ENCODE data around the gene ACVR2A.
A peak's percentile ranks its signal among the peaks of the same experiment; 100 is the strongest.

ACVR2A gene

DNA sequence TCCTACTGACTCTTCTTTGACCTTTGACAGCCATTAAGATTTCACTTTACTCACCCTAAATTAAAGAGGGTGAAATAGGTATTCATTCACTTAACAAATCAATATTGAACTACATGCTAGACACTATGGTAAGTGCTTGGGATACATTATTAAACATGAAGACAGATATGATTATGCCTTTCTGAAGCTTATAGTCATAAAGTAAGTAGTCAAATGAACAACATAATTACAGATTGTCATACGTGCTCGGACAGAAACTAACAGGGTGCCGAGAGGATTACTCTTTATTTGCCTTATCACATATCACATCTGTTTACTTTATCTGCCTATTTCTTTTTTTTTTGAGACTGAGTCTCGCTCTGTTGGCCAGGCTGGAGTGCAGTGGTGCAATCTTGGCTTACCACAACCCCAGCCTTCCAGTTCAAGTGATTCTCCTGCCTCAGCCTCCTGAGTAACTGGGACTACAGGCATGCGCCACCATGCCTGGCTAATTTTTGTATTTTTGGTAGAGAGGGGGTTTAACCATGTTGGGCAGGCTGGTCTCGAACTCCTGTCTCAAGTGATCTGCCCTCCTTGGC, 9.8 kb downstream of the ACVR2A start:
- DNase-seq (ENCODE audit: low read depth in 3 of 3, low spot score in 1 of 3): no peak

DNA sequence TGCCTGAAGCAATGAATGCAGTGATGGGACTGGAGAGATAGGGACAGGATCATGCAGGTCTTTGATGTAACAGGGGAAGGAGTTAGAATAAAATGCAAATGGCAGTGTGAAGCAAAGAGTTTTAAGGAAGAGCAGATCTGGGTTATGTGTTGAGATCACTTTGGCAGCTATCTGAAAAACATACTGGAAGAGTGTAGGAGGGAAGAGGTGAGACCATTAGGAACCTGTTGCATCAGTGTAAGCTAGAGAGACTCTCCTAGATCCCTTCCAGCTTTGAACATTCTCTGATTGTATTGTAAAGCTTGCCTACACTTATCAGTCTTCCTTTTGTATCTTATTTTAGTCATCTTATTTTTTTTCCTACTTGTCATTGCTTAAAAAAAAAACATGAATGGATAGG, 10.5 kb downstream of the ACVR2A start:
- no peak for DNase-seq (ENCODE audit: low read depth in 3 of 3, low spot score in 1 of 3)

DNA sequence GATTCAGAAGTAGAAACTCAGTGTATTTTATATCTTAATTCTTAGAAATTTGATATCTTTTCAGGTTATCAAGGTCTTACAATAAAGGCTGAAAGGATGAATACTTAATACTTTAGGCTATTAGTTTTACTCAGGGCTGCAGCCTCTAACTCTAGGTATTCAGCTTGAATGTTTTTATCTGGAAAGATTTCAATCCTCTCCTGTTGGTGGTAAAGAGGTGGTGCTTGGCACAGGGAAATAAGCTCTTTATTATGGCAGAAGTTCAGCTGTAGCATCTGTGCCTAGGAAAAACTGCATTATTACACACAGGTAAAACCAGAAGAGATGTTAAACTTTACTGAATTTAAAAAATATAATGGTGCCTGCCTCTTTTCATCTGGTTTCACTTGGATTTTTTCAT, 11.1 kb downstream of the ACVR2A start:
- no peak for DNase-seq (ENCODE audit: low read depth in 3 of 3, low spot score in 1 of 3)

DNA sequence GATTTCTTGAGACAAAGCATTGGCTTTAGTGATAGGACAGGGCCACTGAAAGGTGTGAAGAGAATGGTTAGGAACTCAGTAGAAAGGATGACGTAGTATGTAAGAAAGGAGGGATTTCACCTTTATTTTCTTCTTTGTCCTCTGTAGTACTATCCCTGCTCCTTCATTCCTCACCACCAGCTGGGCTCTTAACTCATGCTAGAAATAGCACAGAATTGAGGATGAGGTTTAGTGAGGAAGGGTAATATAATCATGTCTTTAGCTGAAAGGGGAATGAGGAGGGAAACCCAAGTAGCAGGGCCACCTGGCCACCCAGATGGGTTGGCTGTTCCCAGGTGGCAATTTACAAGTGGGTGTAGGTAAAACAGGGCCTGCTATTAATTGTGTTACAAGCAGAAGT, 15.2 kb downstream of the ACVR2A start:
- DNase-seq (ENCODE audit: low read depth in 3 of 3, low spot score in 1 of 3): no peak

DNA sequence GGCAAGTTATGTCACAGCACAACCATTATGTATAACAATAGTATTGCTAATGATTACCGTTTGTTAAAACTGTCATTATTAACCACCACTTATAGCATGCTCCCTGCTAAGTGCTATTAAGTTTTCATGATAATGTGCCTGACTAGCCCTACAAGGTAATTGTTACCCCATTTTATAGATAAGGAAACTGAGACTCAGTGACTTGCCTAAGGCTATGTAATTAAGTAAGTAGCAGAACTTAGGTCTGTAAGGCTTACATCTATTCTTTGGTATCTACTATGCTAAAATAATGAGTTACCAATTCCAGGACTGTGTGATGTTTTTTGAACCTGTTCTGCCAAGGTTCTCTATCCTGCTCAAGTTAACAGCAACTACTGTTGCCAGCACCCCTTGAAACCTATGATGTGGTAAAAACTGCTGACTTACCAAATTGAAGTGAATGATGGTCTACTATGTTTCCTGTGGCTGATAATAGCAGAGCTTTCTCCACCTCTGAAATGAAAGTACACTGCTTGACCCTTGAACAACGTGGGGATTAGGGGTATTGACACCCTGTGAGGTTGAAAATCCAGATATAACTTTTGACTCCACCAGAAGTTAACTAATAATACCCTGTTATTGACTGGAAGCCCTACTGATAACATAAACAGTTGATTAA, 18.2 kb downstream of the ACVR2A start:
- DNase-seq (ENCODE audit: low read depth in 3 of 3, low spot score in 1 of 3): no peak

DNA sequence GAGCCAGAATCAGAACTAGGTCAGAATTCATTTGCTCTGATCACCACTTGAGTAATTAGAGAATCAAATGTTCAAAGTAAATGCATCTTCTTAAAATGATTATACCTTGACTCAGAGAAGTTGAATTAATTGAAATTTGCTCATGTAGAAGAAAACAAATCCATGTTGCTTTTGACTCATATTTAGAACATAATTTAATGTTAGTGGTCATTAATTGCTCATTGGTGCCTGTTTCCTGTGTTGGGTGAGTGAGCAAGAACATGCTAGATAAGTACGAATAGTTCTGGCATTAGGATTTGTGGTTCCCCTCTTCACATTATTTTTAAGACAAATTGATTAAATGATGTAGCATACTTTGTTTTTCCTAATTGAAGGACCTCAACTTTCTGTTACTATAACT, 19.0 kb downstream of the ACVR2A start:
- no peak for DNase-seq (ENCODE audit: low read depth in 3 of 3, low spot score in 1 of 3)

DNA sequence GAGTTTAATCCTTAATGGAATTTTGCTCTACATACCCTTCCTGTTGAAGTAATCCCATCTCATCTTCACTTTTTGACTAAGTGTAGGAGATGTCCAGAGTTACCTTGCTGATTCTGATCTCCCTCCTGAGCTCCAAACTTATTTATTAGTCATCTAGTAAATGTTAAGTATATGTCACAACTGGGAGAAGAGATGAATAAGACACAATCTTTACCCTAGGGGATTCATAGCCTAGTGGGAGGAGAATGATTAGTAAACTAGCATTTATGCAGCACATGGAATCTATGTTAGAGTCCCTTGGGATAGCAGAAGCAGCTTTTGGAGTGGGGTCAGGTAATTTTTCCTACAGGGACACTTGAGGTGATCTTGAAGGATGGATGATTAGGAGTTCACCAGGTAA, 20.7 kb downstream of the ACVR2A start:
- no peak for DNase-seq (ENCODE audit: low read depth in 3 of 3, low spot score in 1 of 3)

DNA sequence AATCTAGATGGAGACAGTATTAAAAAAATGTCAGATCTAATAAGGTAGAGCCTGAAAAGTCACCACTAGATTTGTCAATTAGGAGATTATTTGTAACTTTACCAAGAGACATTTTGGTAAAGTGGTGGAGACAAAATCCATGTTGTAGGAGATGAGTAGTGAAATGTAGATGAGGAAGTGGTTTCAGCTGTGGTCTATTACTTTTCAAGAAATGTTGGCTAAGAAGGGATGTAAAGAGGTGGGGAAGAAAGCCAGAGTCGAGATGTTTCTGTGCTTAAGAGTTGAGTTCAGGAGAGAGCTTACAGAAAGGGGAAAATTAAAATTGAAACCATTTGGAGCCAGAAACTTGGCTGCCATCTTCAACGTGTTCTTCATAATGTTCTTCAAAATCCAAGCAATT, 22.2 kb downstream of the ACVR2A start:
- DNase-seq (ENCODE audit: low read depth in 3 of 3, low spot score in 1 of 3): no peak

DNA sequence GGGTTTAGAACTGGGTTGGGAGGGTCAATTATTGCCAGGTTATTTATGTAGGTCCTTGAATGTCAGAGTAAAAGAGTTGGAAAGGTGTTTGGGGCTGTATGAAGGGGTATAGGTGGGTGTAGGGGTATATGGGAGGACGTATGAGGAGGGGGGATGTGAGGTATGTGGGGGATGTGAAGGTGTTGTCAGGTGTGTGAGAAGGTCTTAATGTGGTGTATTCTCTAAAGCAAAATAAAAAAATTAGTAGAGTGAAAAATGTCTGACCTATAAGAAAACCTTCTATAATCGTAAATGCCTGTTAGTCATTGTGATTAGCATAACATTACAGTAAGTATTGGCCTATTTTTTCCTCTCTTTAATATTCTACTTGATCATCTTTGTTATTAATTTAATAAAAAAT, 25.1 kb downstream of the ACVR2A start:
- DNase-seq (ENCODE audit: low read depth in 3 of 3, low spot score in 1 of 3): no peak

DNA sequence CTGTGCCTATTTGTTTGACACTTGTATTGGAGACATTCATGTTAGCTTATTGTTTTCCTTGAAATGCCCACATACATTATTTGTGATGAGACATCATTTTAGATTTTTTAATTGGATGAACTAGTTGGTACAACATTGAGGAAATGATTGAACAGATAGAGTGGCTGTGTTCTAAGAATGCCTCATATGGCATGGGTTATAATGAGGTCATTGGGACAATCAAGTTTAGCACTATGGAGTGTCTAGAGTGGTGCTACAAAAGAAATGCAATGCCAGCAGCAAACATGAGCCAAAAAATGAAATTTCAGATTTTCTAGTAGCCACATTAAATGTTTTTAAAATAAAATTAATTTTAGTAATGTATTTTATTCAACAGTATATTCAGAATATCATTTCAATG, 28.1 kb downstream of the ACVR2A start:
- no peak for DNase-seq (ENCODE audit: low read depth in 3 of 3, low spot score in 1 of 3)

DNA sequence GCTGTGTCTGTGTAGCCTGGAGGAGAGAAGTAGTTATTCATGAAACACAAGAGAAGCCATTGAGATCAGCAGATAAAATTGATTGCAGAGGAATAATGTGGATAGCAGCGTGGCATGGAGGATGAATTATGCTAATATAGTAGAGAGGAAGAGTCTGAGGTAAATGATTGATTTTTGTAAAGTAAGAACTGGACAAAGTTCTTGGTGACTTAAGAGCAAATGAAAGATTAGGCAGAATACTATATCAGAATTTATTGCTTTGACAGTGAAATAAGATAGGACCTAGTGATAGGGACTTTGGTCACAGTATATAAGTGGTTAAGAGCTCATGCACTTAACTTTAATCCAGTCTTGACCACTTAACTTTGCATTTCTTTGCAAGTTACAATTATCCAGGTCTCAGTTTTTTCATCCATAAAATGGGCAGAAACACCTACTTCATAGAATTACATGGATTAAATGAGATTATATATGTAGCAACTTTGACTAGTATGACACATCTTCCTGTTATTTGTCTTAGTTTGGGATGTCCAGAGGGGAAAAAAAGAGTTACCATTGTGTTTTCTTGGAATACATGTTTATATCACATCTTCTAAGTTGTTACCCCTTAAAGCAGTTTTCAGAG, 29.1 kb downstream of the ACVR2A start:
- DNase-seq (ENCODE audit: low read depth in 3 of 3, low spot score in 1 of 3): no peak

DNA sequence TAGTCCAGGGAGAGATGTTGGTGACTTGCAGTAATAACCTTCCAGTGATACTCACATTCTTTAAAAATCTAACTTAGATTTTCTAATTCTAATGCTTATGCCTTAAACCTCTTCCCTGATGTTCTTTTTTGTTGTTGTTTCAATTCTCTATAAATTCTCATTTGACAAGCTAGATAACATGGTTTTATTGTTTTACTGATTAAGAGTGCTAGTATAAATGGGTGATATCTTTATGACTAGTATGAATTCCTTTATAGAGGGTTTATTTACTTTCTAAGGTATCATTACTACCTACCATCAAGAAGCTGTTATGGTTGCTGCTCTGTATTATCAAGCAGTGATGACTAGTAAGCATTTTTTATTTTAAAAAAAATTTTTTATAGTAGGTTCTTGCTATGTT, 35.0 kb downstream of the ACVR2A start:
- DNase-seq (ENCODE audit: low read depth in 3 of 3, low spot score in 1 of 3): no peak

DNA sequence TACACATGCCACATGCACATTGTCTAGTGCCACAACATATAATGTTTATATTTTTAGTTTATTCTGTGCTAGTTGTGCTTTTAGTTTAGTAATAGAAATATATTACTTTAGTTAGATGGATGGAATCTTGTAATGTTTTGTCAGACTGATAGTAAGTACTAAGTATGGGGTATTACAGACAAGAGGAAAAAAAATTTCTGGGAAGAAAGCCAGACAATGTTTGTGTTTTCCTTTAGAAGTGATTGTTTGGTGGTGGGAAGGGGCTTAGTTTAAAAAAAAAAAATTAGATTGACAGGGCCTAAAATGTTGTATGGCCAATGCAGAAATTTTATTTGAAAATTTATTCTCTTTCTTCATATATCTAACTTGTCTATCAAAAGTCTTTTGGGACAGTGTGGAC, 37.8 kb downstream of the ACVR2A start:
- no peak for DNase-seq (ENCODE audit: low read depth in 3 of 3, low spot score in 1 of 3)

DNA sequence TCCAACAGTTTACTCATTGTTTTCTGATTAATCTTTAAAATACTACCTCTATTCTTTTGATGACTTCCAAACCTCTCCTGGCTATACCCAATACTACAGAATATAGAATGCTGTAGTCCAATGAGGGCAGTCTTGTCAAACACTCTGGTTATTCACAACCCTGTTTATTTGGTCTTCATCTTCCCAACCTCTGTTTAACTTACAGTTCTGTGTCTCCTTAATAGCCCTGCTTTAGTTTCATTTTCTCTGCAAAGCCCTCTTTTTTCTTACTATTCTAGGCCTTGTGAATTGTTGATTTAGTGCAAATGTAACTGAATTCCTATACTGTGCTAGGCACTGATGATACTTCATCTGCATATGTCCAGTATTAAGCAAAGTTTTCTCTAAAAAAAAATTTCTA, 40.0 kb downstream of the ACVR2A start:
- no peak for DNase-seq (ENCODE audit: low read depth in 3 of 3, low spot score in 1 of 3)

DNA sequence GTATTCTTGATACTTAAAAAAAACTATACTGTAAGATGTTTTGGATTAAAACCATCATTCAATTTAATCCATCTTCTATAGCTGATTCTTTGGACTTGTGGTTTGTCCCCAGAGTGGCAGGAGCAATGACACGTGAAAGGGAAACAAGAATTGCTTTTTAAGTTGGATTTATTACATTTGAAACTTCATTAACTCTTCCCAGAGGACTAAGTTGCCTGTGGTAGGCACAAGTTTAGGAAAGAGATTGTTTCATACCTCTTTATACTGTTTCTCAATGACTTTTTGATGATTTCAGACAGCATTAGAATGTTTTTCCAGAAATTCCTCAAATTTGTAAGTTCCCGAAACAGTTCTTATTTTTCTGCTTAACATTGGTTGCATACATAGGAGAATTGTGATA, 41.3 kb downstream of the ACVR2A start:
- no peak for DNase-seq (ENCODE audit: low read depth in 3 of 3, low spot score in 1 of 3)

DNA sequence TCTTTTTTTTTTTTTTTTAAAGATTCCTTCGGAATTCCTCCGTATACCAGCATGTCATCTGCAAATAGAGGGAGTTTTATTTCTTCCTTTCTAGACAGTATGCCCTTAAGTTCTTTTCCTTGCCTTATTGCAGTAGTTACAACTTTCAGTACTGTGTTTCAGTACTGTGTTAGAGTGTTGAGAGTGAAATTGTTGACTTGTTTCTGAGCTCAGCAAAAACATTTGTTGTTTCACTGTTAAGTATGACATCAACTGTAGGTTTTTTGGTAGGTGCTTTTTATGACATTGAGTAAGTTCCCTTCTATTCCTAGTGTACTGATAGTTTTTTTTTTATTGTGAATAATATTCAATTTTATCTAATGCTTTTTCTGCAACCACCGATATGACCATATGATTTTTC, 43.9 kb downstream of the ACVR2A start:
- no peak for DNase-seq (ENCODE audit: low read depth in 3 of 3, low spot score in 1 of 3)

DNA sequence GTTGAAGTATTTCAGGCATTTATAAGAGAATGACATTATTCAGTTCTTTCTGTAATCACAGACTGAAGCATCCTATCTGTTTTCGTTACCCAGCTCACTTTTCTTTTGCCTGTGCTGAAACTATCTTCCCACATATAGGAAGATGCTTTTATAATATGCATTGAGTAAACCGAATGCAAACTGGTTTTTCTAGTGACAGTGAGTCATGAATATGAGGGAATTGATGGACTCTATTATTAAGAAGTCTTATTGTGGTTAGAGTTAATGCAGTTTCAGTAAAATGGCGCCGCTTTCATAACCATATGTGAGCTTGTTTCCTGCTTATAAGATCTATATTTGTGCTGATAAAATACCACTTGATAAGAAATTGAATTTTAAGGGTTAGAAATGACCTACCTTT, 59.2 kb downstream of the ACVR2A start:
- no peak for DNase-seq (ENCODE audit: low read depth in 3 of 3, low spot score in 1 of 3)

DNA sequence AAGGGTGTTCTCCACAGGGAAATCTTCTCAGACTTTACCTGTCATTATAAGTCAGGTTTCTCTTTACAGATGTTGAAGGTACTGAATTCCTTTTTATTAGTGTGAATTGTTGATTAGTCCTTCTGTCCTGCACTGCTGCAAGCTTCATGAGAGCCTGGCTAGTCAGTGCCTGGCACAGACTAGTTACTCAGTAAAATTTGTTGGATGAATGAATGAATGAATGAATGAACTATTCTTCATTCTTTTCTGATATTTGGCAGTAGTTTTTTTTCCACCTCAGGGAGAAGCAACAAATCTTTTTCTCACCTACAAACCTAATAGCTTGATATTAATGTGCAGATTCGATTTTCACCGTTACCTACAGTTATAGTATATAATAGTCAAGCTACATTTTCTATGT, 64.3 kb downstream of the ACVR2A start:
- no peak for DNase-seq (ENCODE audit: low read depth in 3 of 3, low spot score in 1 of 3)

DNA sequence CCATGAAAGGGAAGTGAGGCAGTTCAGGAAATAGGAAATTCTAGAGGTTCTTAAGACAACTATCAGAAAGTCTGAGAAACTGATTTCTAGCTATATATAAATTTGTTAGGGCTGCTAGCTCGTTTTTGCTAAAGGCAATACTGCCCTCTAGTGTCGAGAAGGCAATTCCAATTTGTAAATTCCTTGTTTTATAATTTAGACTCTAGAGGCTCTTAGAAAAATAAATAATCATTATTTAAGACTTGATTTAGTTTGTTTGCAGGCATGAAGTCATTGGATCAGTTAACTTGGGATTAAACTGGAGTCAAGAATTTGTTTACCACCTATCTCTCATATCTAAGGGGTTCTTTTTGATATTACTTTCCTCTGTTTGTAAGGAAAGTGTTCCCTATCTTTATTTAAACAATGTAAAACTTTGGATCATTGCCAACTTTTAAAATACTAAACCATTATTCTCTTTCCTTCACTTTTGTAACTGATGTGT, 66.2 kb downstream of the ACVR2A start:
- DNase-seq (ENCODE audit: low read depth in 3 of 3, low spot score in 1 of 3): peak in 1 of 3 donors; percentile 8

DNA sequence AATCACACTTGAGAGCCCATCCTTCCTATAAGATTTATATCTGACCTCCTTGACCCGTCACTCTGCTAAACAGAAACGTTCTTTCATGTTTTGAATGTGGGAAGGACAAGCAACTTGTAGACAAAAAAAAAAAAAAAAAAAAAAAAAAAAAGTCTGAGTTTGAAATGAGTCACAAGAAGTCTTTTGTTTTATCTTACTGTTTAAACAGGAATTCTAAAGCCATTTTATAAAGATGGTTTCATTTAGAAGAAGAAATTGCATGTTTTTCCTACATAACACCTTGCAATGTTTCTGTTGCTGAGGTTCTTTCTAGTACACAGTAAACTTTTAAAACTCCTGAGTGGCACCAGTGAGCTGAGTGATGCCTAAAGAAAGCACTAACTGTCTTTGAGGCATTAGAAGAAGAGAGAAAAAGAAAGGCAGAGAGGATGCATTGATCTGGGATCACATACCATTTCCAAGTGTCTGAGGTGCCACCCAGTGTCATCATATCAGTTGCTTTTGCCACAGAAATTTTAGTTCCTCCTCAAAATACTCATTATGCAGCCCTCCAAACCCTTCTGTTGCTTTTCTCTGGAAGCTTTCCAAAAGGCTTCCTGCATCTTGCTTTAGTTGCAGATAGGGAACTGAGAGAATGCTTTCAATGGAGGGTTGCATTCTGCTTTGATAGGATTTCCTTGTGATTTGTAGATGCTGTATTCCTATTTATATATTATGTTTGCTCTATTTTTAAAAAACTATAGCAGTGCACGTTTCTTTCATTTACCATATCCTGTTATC, 69.1 kb downstream of the ACVR2A start:
- no peak for DNase-seq (ENCODE audit: low read depth in 3 of 3, low spot score in 1 of 3)

DNA sequence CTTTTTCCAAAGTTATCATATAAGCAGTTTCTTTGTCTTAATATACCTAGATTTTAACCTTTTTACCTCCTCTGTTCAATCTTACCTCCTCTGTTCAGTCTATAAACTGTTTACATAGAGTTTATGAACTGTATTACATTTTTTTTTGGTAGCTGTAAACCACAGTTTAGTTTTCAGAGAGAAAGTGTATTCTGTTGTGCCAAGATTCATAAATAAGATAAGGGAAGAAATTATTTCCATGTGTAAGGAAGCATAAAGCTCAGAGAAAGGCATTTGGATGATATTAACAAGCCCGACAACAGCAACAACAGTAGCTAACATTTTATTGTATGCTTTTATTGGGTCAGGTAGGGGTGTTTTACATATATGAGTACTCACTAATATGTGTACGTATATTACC, 71.2 kb downstream of the ACVR2A start:
- DNase-seq (ENCODE audit: low read depth in 3 of 3, low spot score in 1 of 3): no peak

DNA sequence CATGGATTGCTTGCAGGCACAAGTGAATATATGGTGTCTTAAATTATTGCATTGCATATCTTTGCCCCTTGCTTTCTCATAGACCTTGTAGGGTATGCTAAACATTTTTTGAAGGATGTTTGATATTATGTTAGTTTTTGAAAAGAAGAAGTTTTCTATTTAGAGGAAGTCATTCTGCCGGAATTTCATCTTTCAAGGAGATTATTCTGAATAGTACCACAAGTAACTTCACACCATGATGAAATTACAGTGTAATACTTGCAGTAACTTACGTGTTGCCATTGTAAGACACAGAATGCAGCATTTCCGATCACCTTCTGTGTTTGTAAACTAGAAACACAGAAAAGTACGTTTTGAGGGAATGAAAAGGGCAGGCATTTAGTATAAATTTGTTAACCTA, 71.9 kb downstream of the ACVR2A start:
- no peak for DNase-seq (ENCODE audit: low read depth in 3 of 3, low spot score in 1 of 3)
